Adipocyte (in vitro differentiated cells): ENCODE results near the gene RERE.
A peak's percentile ranks its signal among the peaks of the same experiment; 100 is the strongest.
"Not testable (repeated sequence)": the region's sequence is repeated elsewhere in the genome, so short reads cannot be mapped to it uniquely, and the experiment has no call there.

Source experiments
- DNase-seq: peaks from one replicate; pipeline ENCODE4 v3.0.0-alpha.2; 2015; ENCODE audit warnings: low read depth
- H3K27me3 ChIP-seq: replicated peaks from 2 replicates; pipeline ENCODE4 v1.7.0; 2013; ENCODE audit warnings: mild to moderate bottlenecking, low read length, moderate library complexity; ENCODE audit not compliant: control insufficient read depth, insufficient read depth
- H3K36me3 ChIP-seq: 2 replicates; pipeline ENCODE4 v1.7.0; 2013; ENCODE audit warnings: low read length, mild to moderate bottlenecking, moderate library complexity; ENCODE audit not compliant: control insufficient read depth, insufficient read depth, severe bottlenecking
- H3K4me1 ChIP-seq: 2 replicates; pipeline ENCODE4 v1.7.0; 2013; ENCODE audit warnings: mild to moderate bottlenecking, low read length, moderate library complexity; ENCODE audit not compliant: control insufficient read depth, insufficient read depth
- H3K4me3 ChIP-seq: 2 replicates; pipeline ENCODE4 v1.7.0; 2013; ENCODE audit warnings: mild to moderate bottlenecking, low read length, moderate library complexity
- H3K9ac ChIP-seq: 2 replicates; pipeline ENCODE4 v1.7.0; 2013; ENCODE audit warnings: mild to moderate bottlenecking, low read length, moderate library complexity
- H3K9me3 ChIP-seq: 2 replicates; pipeline ENCODE4 v1.7.0; 2013; ENCODE audit warnings: mild to moderate bottlenecking, low read length, moderate library complexity; ENCODE audit not compliant: control insufficient read depth

RERE gene

GRCh38 chr1:8625981-8626898, 191.2 kb downstream of the RERE start:
- peak; percentile 69 for DNase-seq
- H3K9ac ChIP-seq = no peak overlapping the region
- no peaks in the 10 kb centered on the region for H3K36me3 ChIP-seq
- peaks cover 50% of the 10 kb centered on the region for H3K4me1 ChIP-seq
- no peaks in the 10 kb centered on the region for H3K9me3 ChIP-seq
- H3K4me3 ChIP-seq = peak overlapping the region; percentile 27
- no peaks in the 10 kb centered on the region for H3K27me3 ChIP-seq

GRCh38 chr1:8625491-8625890, 191.9 kb downstream of the RERE start:
- DNase-seq = no peak
- Histone ChIP-seq H3K4me1 (peaks cover 50% of the 10 kb centered on the region), H3K9me3 (no peaks in the 10 kb centered on the region), H3K27me3 (no peaks in the 10 kb centered on the region), H3K36me3 (no peaks in the 10 kb centered on the region), H3K9ac (no peak overlapping the region), H3K4me3 (peak overlapping the region; percentile 26)

DNA sequence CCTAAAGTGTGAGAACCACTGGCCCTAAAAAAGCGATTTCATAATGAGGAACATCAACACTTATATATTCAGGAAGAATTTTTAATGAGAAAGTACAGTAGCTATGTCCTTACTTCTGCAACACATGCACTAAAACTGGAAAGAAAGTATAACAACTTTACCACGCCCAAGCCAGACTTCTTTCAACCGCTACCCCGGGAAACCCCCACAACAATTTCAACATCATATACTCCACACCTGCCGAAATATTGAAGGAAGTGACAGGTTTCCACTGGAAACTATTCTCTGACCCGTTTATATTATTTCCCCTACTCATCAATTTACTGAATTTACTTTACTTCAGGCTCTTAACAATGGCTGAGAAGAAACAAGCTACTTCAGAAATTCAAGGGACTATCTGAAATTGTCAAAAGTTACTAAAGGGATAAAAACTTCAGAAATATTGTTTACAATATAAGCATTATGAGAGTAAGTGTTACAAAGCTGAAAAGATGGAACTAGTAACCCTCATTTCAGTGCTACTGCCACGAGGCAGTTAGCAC, 193.7 kb downstream of the RERE start:
- not testable (repeated sequence) for H3K4me3 ChIP-seq, H3K9me3 ChIP-seq, H3K36me3 ChIP-seq, DNase-seq, H3K9ac ChIP-seq, H3K27me3 ChIP-seq
- peaks cover 39% of the 10 kb centered on the region for H3K4me1 ChIP-seq

DNA sequence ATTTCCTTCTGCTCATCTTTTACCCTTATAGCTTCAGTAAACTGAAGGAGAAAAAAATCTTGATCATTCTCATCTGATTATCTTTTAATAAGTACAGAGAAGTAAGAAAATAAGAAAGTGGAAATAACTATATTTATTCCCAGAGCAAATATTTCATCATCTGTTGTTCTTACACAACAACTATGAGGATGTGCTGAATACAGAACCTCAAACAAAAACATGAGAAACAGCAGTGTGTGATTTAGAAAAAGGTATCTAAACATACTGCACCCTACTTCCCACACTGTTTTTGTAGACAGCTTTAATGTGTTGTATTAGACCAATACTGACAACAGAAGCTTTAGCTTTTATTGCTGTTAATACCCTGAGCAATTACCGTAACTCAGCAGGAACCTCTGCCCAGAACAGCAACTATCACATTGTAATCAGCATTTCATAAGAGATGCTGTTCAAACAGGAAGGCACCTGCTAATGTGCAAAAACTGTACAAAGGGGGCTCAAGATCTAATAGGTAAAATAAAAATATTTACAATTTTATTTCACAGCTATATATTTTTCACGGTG, 195.6 kb downstream of the RERE start:
- not testable (repeated sequence) for H3K4me3 ChIP-seq, H3K27me3 ChIP-seq, H3K9me3 ChIP-seq, DNase-seq, H3K9ac ChIP-seq, H3K36me3 ChIP-seq
- peaks cover 25% of the 10 kb centered on the region for H3K4me1 ChIP-seq

GRCh38 chr1:8621034-8621582, 196.3 kb downstream of the RERE start:
- not testable (repeated sequence) for H3K4me3 ChIP-seq, H3K9me3 ChIP-seq, H3K36me3 ChIP-seq, DNase-seq, H3K9ac ChIP-seq, H3K27me3 ChIP-seq
- peaks cover 18% of the 10 kb centered on the region for H3K4me1 ChIP-seq

DNA sequence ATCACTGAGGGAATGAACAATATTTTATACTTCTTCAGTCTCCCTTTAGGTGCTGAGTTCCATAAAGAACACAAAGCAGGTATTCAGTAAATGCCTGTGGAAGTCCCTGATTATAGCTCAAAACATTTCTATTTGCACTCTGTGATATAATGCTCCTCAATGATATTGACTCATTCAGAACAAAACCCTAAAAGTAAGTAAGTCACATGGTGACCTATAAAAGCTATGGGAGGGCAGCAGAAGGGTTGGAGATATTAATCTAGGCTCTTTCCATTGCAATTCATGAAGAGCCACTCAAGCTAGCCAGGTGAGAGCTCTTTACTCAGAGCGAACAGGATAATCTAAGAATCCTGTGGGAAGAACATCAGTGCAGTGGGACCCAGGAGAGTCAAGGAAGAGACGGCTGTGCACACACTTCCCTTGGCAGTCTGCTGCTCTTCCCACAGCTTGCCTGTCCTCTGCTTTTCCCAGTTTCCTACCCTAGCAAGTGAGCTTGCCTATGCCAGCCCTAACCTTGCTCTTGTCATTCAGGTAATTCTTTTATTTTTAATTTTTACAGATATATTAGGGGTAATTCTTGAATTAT, 197.4 kb downstream of the RERE start:
- not testable (repeated sequence) for DNase-seq, H3K9me3 ChIP-seq, H3K36me3 ChIP-seq, H3K9ac ChIP-seq, H3K4me3 ChIP-seq, H3K27me3 ChIP-seq, H3K4me1 ChIP-seq

GRCh38 chr1:8619419-8619818, 198.0 kb downstream of the RERE start:
- H3K36me3 ChIP-seq, H3K9ac ChIP-seq, H3K4me3 ChIP-seq, H3K9me3 ChIP-seq, H3K27me3 ChIP-seq, DNase-seq, H3K4me1 ChIP-seq: not testable (repeated sequence)

- H3K4me3 ChIP-seq, H3K4me1 ChIP-seq, H3K9ac ChIP-seq, H3K36me3 ChIP-seq, DNase-seq, H3K27me3 ChIP-seq, H3K9me3 ChIP-seq: not testable (repeated sequence)
Observed at GRCh38 chr1:8616791-8617190, 200.6 kb downstream of the RERE start.

DNA sequence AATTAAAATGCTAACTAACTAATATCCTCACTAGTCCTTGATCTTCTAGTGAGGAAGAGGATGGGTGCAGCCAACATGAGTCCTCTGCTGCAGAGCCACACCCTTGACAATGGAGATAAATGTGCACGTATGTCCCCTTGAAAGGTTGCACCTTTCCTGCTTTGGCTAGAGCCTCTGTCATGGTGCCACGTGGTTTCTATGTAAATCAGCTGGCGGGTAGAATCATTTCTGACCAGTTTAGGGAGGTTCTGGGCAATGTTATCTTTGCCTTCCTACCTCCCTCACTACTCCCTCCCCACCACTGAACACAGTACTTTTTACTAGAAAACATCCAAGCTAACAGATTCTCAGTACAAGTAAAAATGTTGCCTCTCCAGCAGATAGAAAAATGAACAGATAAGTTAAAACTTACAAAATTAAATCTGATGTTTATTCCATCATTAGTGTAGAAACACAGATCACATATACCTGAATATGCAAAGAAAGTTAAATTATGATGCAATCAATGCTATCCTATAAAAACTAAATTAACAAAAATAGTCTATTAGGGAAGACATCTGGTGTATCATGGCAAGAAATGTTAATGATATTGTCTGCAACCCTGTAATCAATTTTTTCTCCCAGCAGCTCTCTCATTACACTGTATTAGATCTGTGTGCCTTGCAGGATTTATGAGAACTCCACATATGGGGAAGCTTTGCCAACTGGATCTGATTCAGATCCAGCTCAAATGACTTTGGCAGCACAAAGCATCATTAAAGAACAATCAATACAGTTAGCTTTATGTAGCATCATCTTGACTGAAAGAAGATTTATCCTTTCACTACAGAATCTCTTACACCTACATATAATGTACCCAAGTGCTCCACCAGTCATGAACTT, 205.6 kb downstream of the RERE start:
- DNase-seq, H3K36me3 ChIP-seq, H3K4me1 ChIP-seq: not testable (repeated sequence)

DNA sequence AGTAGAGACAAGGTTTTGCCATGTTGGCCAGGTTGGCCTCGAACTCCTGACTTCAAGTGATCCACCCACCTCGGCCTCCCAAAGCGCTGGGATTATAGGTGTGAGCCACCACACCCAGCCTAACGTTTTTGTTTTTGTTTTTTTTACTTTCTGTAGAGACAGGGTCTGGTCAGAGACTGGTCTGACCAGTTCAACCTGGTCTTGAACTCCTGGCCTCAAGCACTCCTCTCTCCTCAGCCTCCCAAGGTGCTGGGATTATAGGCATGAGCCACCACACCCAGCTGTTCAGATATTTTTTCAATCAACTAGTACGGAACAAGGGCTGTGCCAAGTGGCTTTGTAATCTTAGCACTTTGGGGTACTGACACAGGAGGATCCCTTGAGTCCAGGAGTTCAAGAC, 209.5 kb downstream of the RERE start:
- no peak for DNase-seq
- H3K9me3 ChIP-seq = no peaks in the 10 kb centered on the region
- no peaks in the 10 kb centered on the region for H3K27me3 ChIP-seq
- H3K4me3 ChIP-seq = no peak overlapping the region
- peaks cover 3% of the 10 kb centered on the region for H3K4me1 ChIP-seq
- H3K36me3 ChIP-seq = no peaks in the 10 kb centered on the region
- H3K9ac ChIP-seq = no peak overlapping the region

More for the DNA sequence above, 205.6 kb downstream of the RERE start:
- H3K9me3 ChIP-seq, H3K27me3 ChIP-seq, H3K4me3 ChIP-seq, H3K9ac ChIP-seq: not testable (repeated sequence)
